Liver (tissue), 3 donors: ENCODE measurements around the gene AADACL3.

Experiments used
- CTCF ChIP-seq: fragments of 150-350 bp; IDR thresholded peaks from 2 replicates; pipeline ENCODE4 v1.5.1; 2017; ENCODE audit warnings: improper control_type of control experiment, low read depth, low read length; ENCODE audit not compliant: missing input control
- REST ChIP-seq: IDR thresholded peaks from 2 replicates; pipeline ENCODE4 v1.6.1; 2016; ENCODE audit warnings: antibody characterized with exemption, mild to moderate bottlenecking
- SP1 ChIP-seq: IDR thresholded peaks from 2 replicates; pipeline ENCODE4 v1.6.1; 2018; ENCODE audit warnings: antibody characterized with exemption, mild to moderate bottlenecking
- TAF1 ChIP-seq: conservative IDR thresholded peaks from 2 replicates; pipeline ENCODE4 v1.6.1; 2016; ENCODE audit warnings: antibody characterized with exemption, mild to moderate bottlenecking
- donor health status: healthy.
- donor health status: healthy.

GRCh38 chr1:12730156-12730555 is 14.2 kb downstream of the AADACL3 start:
- no peak for TF ChIP-seq REST
- TF ChIP-seq SP1, result no peak
- no peak for TF ChIP-seq CTCF
- no peak for TF ChIP-seq TAF1
